Right lung (tissue), 5 donors: ENCODE results near the gene IL13. TPM values are rescaled to one million over a fixed set of nuclear protein-coding genes. Genes with fewer than 3 reads are reported as not detected.
"Not testable (repeated sequence)": the region's sequence is repeated elsewhere in the genome, so short reads cannot be mapped to it uniquely, and the experiment has no call there.

Experiments
- DNase-seq, 2 donors: peaks; one replicate each; pipeline ENCODE4 v3.0.0-alpha.2; 2013
- polyA plus RNA-seq, 5 donors: library from polyadenylated mRNA; unstranded; fragments of 120-200 nt; gene quantifications; one replicate each; pipeline versions ENCODE4 v1.2.1 to v1.2.3, GENCODE V29; 2013; ENCODE audit warnings: inconsistent platforms in 1 of 5, low replicate concordance in 1 of 5; ENCODE audit not compliant: insufficient read length in 5 of 5, insufficient read depth in 1 of 5

IL13 gene
- polyA plus RNA-seq, 5 donors = 0.13 to 0.21 TPM; not detected in 3

DNA sequence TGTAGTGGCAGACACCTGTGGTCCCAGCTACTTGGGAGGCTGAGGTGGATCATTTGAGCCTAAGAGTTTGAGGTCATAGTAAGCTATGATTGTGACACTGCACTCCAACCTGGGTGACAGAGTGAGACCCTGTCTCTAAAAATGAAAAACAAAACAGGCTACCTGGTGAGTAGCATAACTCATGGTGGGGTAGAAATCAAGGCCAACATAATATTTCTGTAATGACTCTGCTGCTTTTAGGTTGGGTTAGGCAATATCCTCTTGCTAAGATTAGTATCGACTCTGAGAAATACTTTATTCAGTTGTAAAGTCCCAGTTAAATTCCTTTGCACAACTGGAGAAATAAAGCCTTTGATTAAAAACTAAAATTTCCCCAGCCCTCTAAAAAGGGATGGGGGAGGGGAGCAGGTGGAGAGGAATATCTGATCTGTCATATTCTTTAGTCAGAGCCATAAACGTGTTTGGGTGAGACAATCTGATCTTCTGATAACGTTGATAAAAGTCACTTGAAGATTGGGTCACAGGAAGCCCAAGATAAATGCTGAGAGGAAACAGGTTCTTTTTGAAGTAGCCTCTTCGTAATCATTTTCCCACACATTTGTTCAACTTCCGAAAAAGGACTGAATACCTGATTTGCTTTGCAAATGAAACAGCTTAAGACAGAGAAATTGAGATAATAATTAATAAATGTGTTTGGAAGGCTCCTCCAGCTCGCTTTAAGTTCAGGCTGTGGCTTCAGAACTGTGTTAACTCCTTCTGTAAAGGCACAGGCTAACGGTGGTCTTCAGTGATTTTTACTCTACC lies 30.8 kb downstream of the IL13 start:
- DNase-seq = no peak

DNA sequence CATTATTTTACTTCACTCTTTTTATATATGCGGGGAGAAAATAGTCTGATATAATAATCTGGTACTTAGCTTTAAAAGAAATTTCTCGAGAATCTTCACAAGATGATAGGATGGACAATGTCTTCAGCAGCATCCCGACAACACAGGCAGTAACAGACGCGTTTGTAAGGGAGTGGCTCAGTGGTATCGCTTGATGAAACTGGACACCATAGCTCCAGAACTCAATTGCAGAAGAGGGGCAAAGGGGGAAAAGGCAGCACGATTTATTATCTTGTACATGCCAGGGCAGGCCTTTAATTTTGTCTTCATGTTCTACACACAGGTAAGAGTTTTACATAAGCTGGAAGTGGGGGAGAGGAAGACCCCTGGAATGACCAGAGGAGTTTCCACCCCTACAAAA lies 31.5 kb downstream of the IL13 start:
- no peak for DNase-seq

DNA sequence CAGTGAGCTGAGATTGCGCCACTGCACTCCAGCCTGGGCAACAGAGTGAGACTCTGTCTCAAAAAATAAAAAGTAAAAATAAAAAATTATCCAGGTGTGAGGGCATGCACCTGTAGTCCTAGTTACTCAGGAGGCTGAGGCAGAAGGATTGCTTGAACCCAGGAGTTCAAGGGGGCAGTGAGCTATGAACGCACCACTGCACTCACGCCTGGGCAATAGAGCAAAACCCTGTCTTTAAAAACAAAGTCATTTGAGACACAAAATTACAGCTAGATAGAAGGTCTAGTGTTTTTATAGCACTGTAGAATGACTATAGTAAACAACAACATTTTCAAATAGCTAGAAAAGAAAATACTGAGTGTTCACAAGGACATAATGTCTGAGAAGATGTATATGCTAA lies 32.2 kb downstream of the IL13 start:
- no peak for DNase-seq

DNA sequence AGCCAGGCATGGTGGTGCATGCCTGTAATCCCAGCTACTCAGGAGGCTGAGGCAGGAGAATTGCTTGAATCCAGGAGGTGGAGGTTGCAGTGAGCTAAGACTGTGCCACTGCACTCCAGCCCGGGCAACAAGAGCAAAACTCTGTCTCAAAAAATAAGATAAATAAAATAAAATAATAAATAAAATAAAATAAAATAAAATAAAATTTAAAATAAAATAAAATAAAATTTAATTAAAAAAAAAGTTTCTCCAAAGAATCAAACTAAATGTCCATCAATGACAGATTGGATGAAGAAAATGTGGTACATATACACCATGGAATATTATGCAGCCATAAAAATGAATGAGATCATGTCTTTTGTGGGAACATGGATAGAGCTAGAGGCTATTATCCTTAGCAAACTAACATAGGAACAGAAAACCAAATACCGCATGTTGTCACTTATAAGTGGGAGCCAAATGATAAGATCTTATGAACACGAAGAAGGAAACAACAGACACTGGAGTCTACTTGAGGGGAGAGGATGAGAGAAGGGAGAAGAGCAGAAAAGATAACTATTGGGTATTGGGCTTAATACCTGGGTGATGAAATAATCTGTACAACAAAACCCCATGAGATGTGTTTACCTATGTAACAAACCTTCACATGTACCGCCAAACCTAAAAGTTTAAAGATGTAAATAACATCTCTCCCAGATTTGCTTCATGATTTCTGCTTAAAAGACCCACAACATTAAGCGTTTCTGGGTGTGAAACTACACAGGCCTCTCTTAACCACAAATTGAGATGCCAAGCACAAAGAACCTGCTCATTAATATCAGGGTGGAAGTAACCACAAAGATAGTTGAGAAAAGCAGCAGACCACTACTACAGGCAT lies 34.0 kb downstream of the IL13 start:
- not testable (repeated sequence) for DNase-seq

DNA sequence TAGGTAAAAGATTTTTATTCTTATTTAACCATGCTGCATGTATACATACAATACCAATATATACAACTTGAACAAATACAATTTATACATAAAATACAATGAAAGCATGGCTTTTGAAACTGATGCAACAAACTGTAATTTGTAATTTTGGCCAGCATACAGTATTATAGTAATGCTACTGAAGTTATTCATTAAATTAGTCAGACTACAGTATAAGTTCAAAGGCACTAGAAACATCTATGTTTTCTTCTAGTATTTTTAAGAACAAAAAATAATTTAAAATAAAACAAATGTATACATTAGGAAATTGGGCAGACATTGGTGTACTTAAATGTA lies 34.6 kb downstream of the IL13 start:
- no peak for DNase-seq

DNA sequence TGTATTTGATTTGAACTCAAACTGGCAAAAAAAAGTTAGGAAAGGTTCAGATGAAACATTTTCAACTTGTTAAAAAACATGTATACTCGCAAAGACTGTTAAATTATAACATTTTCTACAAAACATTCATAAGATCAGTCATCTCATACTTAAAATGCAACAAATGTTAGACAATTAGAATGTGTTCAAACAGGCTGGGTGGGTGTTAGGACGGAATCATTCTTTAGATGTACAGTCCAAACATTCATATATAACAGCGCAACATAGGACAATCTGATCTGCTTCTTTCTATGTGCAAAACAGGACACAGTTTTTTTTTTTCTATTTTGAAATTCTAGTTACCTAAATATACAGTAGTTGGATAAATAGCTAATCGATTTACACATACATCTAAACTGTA lies 38.0 kb downstream of the IL13 start:
- no peak for DNase-seq

DNA sequence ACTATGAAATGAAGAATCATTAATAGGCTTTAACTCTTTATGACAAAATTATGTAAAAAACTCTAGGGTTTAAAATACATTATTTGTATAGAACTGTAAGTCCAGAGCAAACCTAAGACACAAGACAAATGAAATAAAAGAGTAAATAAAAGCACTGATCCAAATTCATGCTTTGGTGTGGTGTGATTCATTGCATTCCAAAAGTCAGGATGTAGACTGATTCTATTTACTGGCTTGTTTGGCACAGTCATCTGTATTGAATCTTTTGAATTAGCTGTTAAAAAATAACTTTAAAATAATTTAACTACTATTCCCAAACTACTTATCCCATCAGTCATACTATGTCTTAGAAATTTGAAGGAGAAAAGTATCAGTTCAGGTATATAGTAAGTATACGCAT lies 46.9 kb downstream of the IL13 start:
- no peak for DNase-seq

DNA sequence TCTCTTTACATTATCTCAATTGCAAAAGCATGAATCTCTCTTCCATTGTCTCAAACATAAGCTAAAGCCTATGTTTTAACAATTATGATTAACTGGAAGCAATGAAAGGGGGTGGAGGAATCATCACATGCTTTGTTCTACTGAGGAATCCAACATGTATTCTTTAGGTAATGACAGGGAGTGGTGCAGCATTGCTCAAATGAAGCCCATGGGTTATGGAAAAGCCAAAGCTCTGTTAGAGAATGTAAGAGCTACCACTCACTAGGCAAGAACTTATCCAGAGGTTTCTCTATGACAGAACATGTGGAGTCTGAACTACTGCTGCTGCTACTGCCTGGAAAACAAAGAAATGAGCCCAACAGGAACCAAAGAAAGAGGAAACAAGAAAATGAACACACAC lies 50.7 kb downstream of the IL13 start:
- DNase-seq = no peak

Other genes starting within 250 kb of the IL13 start
- 10 to 100 TPM; 15.1 to 22.4 (median 19.3) TPM for gene IRF1, start 167.4 kb upstream of the IL13 start, polyA plus RNA-seq
- under 1 TPM in 3 of 5 donors, not detected in 2; 0.35 to 0.60 (median 0.44) TPM for gene IL5, start 114.7 kb upstream of the IL13 start, polyA plus RNA-seq
- 10 to 100 TPM; 28.6 to 49.1 (median 38.7) TPM for gene RAD50, start 101.2 kb upstream of the IL13 start, polyA plus RNA-seq
- under 1 TPM in 2 of 5 donors, not detected in 3; 0.35 to 0.48 TPM for gene IL4, start 15.8 kb downstream of the IL13 start, polyA plus RNA-seq
- 10 to 100 TPM; 14.8 to 29.7 (median 26.1) TPM for gene KIF3A, start 79.4 kb downstream of the IL13 start, polyA plus RNA-seq
- 1 to 10 TPM in 3 of 5 donors, under 1 TPM in 2; 0.57 to 1.7 (median 1.2) TPM for gene CCNI2, start 89.3 kb downstream of the IL13 start, polyA plus RNA-seq
- 10 to 100 TPM; 58.6 to 64.1 (median 61.6) TPM for gene SEPTIN8, start 119.1 kb downstream of the IL13 start, polyA plus RNA-seq
- under 1 TPM in 1 of 5 donors, not detected in 4; 0.05 TPM for gene SOWAHA, start 155.1 kb downstream of the IL13 start, polyA plus RNA-seq
- gene SHROOM1, start 172.5 kb downstream of the IL13 start, polyA plus RNA-seq = 10 to 100 TPM in 1 of 5 donors, 1 to 10 TPM in 4; 6.4 to 12.1 (median 8.3) TPM
- 1 to 10 TPM in 4 of 5 donors, under 1 TPM in 1; 0.91 to 1.7 (median 1.6) TPM for gene GDF9, start 208.3 kb downstream of the IL13 start, polyA plus RNA-seq
- 100 to 1,000 TPM; 142 to 224 (median 150) TPM for gene UQCRQ, start 208.5 kb downstream of the IL13 start, polyA plus RNA-seq
- gene LEAP2, start 215.5 kb downstream of the IL13 start, polyA plus RNA-seq = 1 to 10 TPM; 3.2 to 4.9 (median 4.5) TPM